ENCODE results near the gene KLHL29.

KLHL29 gene

GRCh38 chr2:23426263-23426905, 41.4 kb downstream of the KLHL29 start:
- DNase-seq (ENCODE audit: insufficient read length, low spot score) (no peak), FAIRE-seq (no peak)
- TF ChIP-seq CTCF (IDR thresholded peaks at IDR 0.05; ENCODE audit: insufficient read depth, missing control alignments): no peak

DNA sequence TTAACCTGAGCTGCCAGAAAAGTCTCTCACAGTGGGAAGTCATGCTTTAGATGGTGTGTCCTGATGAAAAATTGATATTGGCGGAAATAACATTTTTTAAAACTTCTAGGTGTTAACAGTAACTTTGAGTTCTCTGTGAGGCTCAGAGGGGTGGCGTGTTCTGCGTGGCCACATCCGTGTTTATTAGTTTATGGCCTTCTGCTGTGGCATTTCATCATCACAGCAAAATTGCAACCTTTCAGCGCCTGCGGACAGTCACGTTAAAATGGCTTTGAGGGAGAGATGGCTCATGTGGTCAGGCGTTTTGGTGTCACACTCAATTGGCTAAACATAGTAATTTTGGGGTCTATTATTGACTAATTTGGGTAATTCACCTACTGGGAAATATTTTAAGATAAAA, 42.4 kb downstream of the KLHL29 start:
- TF ChIP-seq CTCF (IDR thresholded peaks at IDR 0.05; ENCODE audit: insufficient read depth, missing control alignments): no peak
- no peak for DNase-seq (ENCODE audit: insufficient read length, low spot score)
- no peak for FAIRE-seq

GRCh38 chr2:23427976-23428375, 43.0 kb downstream of the KLHL29 start:
- TF ChIP-seq CTCF (IDR thresholded peaks at IDR 0.05; ENCODE audit: insufficient read depth, missing control alignments): no peak
- FAIRE-seq: no peak
- no peak for DNase-seq (ENCODE audit: insufficient read length, low spot score)

DNA sequence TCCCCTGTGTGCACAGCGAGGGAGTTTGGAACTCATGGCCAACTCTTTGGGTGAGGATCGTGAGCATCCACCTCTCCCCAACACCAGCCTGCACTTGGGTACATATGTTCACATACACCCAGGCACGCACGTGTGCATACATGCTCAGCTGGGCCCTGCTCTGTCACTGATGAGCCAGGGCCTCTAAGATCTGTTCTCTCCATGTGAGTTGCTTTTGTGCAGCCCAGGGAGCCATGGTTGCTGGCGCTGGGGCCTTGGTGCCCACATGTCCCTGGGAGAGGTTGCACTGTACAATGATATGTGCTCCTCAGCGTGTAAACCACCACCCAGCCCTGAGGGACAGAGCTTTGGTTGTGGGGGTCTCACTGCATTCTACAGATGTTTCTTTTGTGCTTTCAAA, 44.1 kb downstream of the KLHL29 start:
- DNase-seq (ENCODE audit: insufficient read length, low spot score): no peak
- TF ChIP-seq CTCF (IDR thresholded peaks at IDR 0.05; ENCODE audit: insufficient read depth, missing control alignments): no peak
- no peak for FAIRE-seq

GRCh38 chr2:23430263-23430662, 45.3 kb downstream of the KLHL29 start:
- TF ChIP-seq CTCF (IDR thresholded peaks at IDR 0.05; ENCODE audit: insufficient read depth, missing control alignments): no peak
- FAIRE-seq: no peak
- DNase-seq (ENCODE audit: insufficient read length, low spot score): no peak

GRCh38 chr2:23432531-23432930, 47.6 kb downstream of the KLHL29 start:
- FAIRE-seq (no peak), DNase-seq (ENCODE audit: insufficient read length, low spot score) (no peak)
- no peak for TF ChIP-seq CTCF (IDR thresholded peaks at IDR 0.05; ENCODE audit: insufficient read depth, missing control alignments)

DNA sequence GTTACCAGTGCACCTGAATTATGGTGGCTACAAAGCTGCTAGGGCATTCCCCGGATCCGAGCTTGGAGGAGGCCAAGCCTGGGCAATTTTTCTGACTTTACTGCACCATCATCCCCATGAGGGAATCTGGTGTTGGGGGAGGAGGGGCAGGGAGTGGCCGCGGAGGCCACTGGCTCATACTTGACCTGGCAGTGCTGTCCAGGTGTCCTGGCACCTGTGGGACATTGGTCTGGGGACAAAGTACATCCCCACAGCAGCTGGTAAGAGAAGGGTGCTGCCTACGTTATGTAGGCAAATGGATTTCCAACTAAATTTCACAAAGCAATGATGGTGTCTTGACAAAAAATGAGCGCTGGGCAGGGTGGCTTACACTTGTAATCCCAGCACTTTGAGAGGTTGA, 48.3 kb downstream of the KLHL29 start:
- TF ChIP-seq CTCF (IDR thresholded peaks at IDR 0.05; ENCODE audit: insufficient read depth, missing control alignments): no peak
- DNase-seq (ENCODE audit: insufficient read length, low spot score) (no peak), FAIRE-seq (no peak)

Data from D721Med (cell line).